SH-SY5Y (cell line): Measurements from ENCODE around the gene FOXO1.

Experiments
- GATA2 ChIP-seq: IDR thresholded peaks from 2 replicates; pipeline ENCODE4 v1.6.1; 2011; ENCODE audit warnings: mild to moderate bottlenecking, low read depth, low read length
- GATA3 ChIP-seq: IDR thresholded peaks from 2 replicates; pipeline ENCODE4 v1.6.1; 2011; ENCODE audit warnings: low read depth, mild to moderate bottlenecking, low read length, moderate library complexity

DNA sequence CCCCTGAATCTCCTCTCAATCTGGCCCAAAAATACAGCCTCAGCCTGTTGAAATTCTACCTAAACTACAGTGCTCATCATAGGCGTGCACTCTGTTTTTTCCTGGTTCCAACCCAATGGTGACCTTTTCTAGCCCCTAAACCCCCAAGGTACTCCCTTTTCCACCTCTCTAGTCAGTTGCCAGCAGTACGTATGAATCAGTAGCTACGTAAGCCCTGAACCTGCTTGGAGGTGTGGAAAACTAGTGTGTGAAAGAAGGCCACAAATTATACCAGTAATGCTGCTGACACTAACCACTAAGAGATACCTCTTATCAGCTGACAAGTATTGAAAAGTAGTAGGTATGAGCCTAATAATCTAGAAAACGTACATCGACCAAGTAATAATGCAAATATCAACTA lies 60.9 kb downstream of the FOXO1 start:
- TF ChIP-seq GATA2 (no peak), GATA3 (no peak)
